HUES64 (cell line): ENCODE measurements around the gene DLD.

Source experiments
- H3K27ac ChIP-seq: 2 replicates; pipeline ENCODE4 v1.7.0; 2013; ENCODE audit warnings: low read depth, low read length, inconsistent platforms
- H3K27me3 ChIP-seq: 2 replicates; pipeline ENCODE4 v1.6.1; 2013; ENCODE audit warnings: mild to moderate bottlenecking, low read length; ENCODE audit not compliant: insufficient read depth
- H3K36me3 ChIP-seq: 2 replicates; pipeline ENCODE4 v1.6.1; 2013; ENCODE audit warnings: mild to moderate bottlenecking, low read length; ENCODE audit not compliant: insufficient read depth
- H3K4me1 ChIP-seq: 2 replicates; pipeline ENCODE4 v1.6.1; 2013; ENCODE audit warnings: mild to moderate bottlenecking, low read length, moderate library complexity; ENCODE audit not compliant: insufficient read depth
- H3K4me3 ChIP-seq: 2 replicates; pipeline ENCODE4 v1.5.1; 2013; ENCODE audit warnings: mild to moderate bottlenecking, low read length, moderate library complexity
- H3K9ac ChIP-seq: 2 replicates; pipeline ENCODE4 v1.6.1; 2013; ENCODE audit warnings: mild to moderate bottlenecking, low read depth, low read length
- H3K9me3 ChIP-seq: 2 replicates; pipeline ENCODE4 v1.6.1; 2013; ENCODE audit warnings: low read depth, low read length; ENCODE audit not compliant: insufficient read depth
- WGBS: fragments of 150-250, 120-280 bp; methylation state at CpG from one replicate; pipeline ENCODE4 v1.1.7; 2013; ENCODE audit warnings: missing lambda C conversion rate; 5-methylcytosine and 5-hydroxymethylcytosine counted together

Gene DLD

GRCh38 chr7:107856806-107857540, 34.0 kb upstream of the DLD start:
- Histone ChIP-seq H3K9ac (no peak overlapping the region), H3K4me1 (no peaks in the 10 kb centered on the region), H3K36me3 (no peaks in the 10 kb centered on the region), H3K27me3 (no peaks in the 10 kb centered on the region), H3K4me3 (no peak overlapping the region), H3K9me3 (no peaks in the 10 kb centered on the region), H3K27ac (no peak overlapping the region)
- WGBS, result 96% methylated on average over 3 of the region's 4 CpGs

GRCh38 chr7:107857541-107857912, 33.5 kb upstream of the DLD start:
- no peaks in the 10 kb centered on the region for H3K36me3 ChIP-seq
- no peak overlapping the region for H3K4me3 ChIP-seq

DNA sequence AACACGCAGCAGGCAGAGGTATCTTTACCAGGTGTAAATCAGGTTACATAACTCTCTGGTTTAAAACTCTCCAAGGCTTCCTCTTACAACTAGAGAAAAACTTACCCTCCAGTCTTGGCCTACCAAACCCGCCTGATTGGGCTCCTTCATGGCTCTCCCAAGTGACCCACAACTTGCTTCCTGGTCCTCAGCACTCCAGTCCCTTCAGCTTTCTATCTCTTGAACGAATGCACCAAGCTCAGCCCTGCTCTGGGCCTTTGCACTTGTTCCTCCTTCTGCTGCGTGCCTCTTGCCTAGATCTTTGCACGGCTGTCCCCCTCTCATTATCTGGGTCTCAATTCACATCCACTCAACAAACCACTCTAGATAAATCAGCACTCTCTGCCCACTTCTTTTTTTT, 32.7 kb upstream of the DLD start:
- WGBS, result 89% methylated on average over 5 of the region's 5 CpGs
- Histone ChIP-seq H3K27ac (no peak overlapping the region), H3K9me3 (no peaks in the 10 kb centered on the region), H3K4me3 (no peak overlapping the region), H3K27me3 (no peaks in the 10 kb centered on the region), H3K36me3 (no peaks in the 10 kb centered on the region), H3K9ac (no peak overlapping the region), H3K4me1 (no peaks in the 10 kb centered on the region)

More at GRCh38 chr7:107857541-107857912, 33.5 kb upstream of the DLD start:
- Histone ChIP-seq H3K27me3 (no peaks in the 10 kb centered on the region), H3K9ac (no peak overlapping the region), H3K27ac (no peak overlapping the region), H3K9me3 (no peaks in the 10 kb centered on the region), H3K4me1 (no peaks in the 10 kb centered on the region)
- 93% methylated on average over 2 of the region's 2 CpGs for WGBS

- Histone ChIP-seq H3K4me3 (no peak overlapping the region), H3K9me3 (no peaks in the 10 kb centered on the region), H3K27me3 (no peaks in the 10 kb centered on the region), H3K9ac (no peak overlapping the region), H3K4me1 (no peaks in the 10 kb centered on the region), H3K27ac (no peak overlapping the region), H3K36me3 (no peaks in the 10 kb centered on the region)
- 97% methylated on average over 8 of the region's 9 CpGs for WGBS
Observed at GRCh38 chr7:107860279-107860961, 30.6 kb upstream of the DLD start.

- Histone ChIP-seq H3K27me3 (no peaks in the 10 kb centered on the region), H3K9me3 (no peaks in the 10 kb centered on the region), H3K27ac (no peak overlapping the region), H3K4me1 (no peaks in the 10 kb centered on the region), H3K9ac (no peak overlapping the region), H3K4me3 (no peak overlapping the region), H3K36me3 (no peaks in the 10 kb centered on the region)
- 85% methylated on average over 5 of the region's 6 CpGs for WGBS
Observed at GRCh38 chr7:107860981-107861652, 29.9 kb upstream of the DLD start.

GRCh38 chr7:107865956-107866775, 24.8 kb upstream of the DLD start:
- no peaks in the 10 kb centered on the region for H3K4me1 ChIP-seq
- no peaks in the 10 kb centered on the region for H3K36me3 ChIP-seq
- H3K27me3 ChIP-seq, result no peaks in the 10 kb centered on the region
- no peak overlapping the region for H3K27ac ChIP-seq
- H3K4me3 ChIP-seq, result no peak overlapping the region
- WGBS, result 93% methylated on average over 1 of the region's 1 CpG
- no peaks in the 10 kb centered on the region for H3K9me3 ChIP-seq
- no peak overlapping the region for H3K9ac ChIP-seq

DNA sequence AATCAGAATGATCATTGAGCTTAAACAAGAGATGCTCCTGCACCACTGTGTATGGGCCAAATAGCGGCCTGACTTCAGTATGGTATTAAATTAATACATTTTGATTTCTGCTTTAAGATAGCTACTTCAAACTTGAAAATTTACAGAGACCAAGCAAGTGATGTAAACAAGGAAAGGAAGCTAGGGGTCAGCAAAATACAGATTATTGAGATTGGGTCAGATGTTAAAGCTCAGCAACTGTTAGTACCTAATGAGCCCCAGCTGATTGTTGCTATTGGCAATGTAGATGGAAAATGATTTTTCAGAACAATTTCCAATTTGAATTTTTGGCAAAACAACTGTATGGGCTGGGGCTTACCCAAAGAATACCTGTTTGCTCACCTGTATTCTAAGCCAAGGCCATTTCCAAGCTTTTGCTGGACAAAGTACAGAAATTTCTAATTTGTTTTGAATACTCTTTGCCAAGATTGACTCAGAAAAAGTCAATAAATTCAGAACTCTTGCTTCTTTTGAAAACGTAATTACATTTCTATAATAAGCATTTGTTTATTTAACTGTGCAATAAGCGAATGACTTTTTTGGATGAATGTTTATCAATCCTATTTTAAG, 23.0 kb upstream of the DLD start:
- no peak overlapping the region for H3K9ac ChIP-seq
- no peaks in the 10 kb centered on the region for H3K9me3 ChIP-seq
- no peaks in the 10 kb centered on the region for H3K36me3 ChIP-seq
- H3K27me3 ChIP-seq, result no peaks in the 10 kb centered on the region
- H3K27ac ChIP-seq, result no peak overlapping the region
- no peak overlapping the region for H3K4me3 ChIP-seq
- H3K4me1 ChIP-seq, result no peaks in the 10 kb centered on the region
- 100% methylated on average over 1 of the region's 3 CpGs for WGBS

DNA sequence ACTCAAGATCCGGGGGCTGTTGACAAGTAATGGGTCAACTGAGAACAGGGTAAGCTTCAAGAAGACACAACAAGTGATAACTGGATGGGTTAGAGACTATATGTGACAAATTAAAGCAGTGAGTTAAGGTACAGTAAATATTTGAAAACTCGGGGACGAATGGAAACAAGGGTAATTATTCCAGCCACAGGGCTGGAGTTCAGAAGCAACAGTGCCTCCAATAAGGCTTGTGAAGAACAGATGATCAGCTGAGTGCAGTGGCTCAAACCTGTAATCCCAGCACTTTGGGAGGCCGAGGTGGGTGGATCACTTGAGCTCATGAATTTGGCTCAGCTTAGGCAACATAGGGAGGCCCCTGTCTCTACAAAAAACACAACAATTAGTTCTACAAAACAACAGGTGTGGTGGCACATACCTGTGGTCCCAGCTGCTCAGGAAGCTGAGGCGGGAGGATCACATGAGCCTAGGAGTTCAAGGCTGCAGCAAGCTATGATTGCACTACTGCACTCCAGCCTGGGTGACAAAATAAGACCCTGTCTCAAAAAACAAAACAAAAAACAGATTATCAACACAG, 20.5 kb upstream of the DLD start:
- H3K4me3 ChIP-seq, result no peak overlapping the region
- no peaks in the 10 kb centered on the region for H3K4me1 ChIP-seq
- no peaks in the 10 kb centered on the region for H3K9me3 ChIP-seq
- no peak overlapping the region for H3K9ac ChIP-seq
- no peaks in the 10 kb centered on the region for H3K27me3 ChIP-seq
- H3K27ac ChIP-seq, result no peak overlapping the region
- H3K36me3 ChIP-seq, result no peaks in the 10 kb centered on the region
- WGBS, result 87% methylated on average over 5 of the region's 5 CpGs

DNA sequence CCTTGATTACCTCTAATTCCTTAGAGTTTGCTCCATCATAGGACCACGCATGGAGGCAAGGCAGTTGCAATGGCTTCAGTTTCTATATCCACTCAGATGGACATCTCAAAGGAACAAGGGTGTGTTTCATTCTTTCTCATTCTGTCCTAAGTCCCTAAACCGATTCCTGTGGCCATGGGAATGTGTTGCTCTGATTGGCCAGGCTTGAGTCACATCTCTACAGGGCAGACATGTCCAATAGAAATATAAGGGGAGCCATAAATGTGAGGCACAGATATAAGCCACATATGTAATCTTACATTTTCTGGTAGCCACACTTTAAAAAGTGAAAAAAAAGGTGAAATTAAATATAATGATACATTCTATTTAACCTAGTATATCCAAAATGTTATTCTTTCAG, 16.9 kb upstream of the DLD start:
- Histone ChIP-seq H3K4me3 (no peak overlapping the region), H3K4me1 (no peaks in the 10 kb centered on the region), H3K36me3 (no peaks in the 10 kb centered on the region), H3K27me3 (no peaks in the 10 kb centered on the region), H3K9me3 (no peaks in the 10 kb centered on the region), H3K9ac (no peak overlapping the region), H3K27ac (no peak overlapping the region)
- 84% methylated on average over 2 of the region's 2 CpGs for WGBS

DNA sequence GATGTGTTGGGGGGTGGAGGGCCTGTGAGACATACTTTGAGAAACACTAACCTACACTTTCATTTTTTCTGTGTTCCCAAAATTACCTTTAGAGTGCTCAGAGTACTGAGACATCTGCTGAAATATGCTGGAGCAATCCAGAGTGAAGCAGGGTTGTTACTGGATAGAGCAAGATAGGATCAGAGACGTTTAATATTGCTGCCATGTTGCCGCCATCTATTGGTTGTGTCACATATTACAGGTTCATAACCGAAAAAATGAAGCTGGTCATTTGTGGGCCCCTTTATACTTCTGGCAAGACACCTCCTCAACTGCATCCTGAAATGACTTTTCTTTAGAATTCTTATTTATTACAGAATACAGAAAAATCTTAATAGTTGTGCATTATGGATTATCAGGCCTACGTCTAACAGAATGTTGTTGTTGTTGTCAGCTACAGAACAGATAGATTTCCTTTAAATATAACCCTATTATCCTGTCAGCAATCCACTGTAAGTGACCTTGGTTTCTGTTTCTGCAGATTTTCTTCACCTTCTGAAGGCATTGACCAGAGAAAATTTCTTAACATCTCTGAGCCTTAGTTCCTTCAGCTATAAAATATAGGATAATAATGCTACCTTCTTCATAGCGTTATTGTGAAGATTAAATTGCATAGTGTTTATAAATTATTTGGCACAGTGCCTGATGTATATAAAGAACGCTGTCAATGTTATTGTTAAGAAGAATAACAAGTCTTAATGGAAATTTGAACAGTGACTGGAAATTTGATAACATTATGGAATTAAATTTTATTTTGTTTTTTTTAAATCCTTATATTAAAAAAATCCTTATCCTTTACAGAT, 16.2 kb upstream of the DLD start:
- 29% methylated on average over 5 of the region's 6 CpGs for WGBS
- Histone ChIP-seq H3K27ac (no peak overlapping the region), H3K9ac (no peak overlapping the region), H3K4me3 (no peak overlapping the region), H3K4me1 (no peaks in the 10 kb centered on the region), H3K36me3 (no peaks in the 10 kb centered on the region), H3K9me3 (no peaks in the 10 kb centered on the region), H3K27me3 (no peaks in the 10 kb centered on the region)
